HT1080 (cell line): ENCODE data around the gene TMEM176B. TPM values are rescaled to one million over a fixed set of nuclear protein-coding genes. Genes with fewer than 3 reads are reported as not detected.

Experiments
- DNase-seq: peaks from one replicate; pipeline ENCODE4 v3.0.0-alpha.2; 2015; ENCODE audit warnings: low read depth
- total RNA-seq: library from RNA; depleted of rRNA; stranded (reverse); fragments of >200 nt; shearing (Covaris generic); gene quantifications from 2 replicates; pipeline ENCODE4 v1.2.3, GENCODE V29; 2014; rRNA removed

TMEM176B gene
- total RNA-seq, 1 experiment from 2014 or later: not detected

DNA sequence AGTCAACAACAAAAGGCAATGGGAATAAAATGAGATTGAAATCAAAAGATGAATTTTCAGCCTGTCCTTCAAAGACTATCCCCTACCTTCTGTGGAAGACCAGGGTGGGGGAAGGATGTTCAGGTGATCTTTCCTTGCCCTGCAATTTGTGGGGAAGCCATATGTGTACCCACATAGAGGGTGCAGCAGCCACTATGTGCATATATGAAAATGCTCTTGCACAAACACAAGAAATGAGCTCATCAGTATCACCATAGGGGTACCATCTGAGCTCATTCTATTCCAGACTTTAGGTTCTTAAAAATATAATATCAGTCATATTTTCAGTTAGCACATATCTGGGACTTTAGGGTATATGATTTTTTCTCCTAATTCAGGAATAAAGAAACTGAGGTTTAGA is 45.2 kb downstream of the TMEM176B start:
- DNase-seq: no peak

GRCh38 chr7:150753826-150754603 is 46.1 kb downstream of the TMEM176B start:
- peak; percentile 49 for DNase-seq

DNA sequence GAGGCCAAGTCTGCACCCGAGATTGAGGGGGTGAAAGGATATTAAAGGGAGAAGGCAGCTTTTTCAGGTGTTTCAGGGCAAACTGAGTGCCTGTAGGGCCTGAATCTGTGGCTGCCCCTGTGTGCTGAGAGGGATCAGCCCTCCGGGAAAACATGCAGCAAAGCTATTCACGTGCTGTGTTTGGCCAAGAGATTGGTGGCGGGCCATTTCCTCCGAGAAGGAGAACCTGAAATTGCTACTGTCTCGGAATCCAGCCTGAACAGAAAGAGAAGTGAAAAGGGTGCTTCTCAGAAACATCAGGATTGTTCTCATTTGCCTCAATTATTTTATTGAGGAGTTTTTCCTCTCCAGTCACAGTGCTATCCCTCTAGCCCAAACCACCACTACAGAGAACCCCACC is 46.9 kb downstream of the TMEM176B start:
- no peak for DNase-seq

GRCh38 chr7:150751702-150752101 is 48.5 kb downstream of the TMEM176B start:
- DNase-seq: no peak

GRCh38 chr7:150748376-150748775 is 51.8 kb downstream of the TMEM176B start:
- no peak for DNase-seq

DNA sequence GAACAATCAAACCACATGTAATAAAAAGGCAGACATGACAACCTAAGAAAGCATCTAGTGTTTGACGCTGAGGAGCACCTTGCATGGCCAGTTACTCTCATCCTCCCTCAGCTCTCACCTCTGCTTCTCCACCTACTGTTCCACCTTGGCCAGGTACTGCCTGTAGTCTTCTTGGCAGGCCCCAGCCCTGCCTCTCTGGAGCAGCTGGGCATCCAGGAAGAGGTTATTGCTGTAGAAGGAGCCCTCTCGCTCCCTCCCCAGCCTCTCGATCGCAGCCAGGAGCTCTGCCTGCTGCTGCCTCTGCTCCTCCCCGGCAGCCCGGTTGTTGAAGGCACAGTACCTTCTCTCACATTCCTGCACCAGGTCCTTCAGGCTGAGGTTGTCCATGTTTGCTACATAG is 53.2 kb downstream of the TMEM176B start:
- DNase-seq: no peak

DNA sequence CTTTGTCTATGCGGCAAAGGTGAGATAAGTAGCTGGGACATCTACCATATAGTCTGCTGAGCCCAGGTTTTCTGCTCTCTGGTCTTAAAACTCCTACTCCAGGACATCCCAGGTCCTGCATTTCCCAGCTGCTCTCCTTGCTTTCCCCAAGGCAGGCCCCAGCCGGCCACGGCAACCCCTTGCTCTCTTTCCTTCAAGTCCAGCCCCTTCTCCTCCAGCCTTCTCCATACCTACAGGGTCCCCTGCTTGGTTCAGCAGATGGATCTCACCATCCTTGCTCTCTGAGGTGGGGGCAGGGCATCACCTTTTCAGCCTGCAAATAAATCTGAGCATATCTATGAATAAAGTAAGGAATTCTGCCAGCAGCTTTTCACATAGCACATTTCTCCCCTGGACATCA is 54.3 kb downstream of the TMEM176B start:
- DNase-seq: no peak

DNA sequence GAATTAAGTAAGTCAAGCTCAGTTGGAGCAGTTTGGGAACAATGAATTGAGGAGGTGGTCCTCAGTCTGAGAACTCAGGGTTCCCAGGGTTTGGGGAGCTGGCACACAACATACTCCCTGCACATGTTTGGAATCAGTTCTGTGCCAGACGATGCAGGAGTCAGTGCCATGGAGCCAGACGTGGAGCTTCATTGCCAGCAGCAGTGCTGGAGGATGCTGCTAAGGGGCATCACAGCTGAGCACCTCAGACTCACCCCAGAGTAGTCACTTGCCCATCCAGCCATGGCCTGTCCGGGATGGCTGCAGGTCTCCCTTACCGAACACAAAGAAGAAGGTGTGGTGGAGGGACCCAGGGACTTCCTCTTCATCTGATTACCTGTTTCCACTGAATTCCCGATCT is 55.1 kb downstream of the TMEM176B start:
- no peak for DNase-seq

- DNase-seq: no peak
These were observed 56.0 kb downstream of the TMEM176B start for GRCh38 chr7:150744041-150744656.

DNA sequence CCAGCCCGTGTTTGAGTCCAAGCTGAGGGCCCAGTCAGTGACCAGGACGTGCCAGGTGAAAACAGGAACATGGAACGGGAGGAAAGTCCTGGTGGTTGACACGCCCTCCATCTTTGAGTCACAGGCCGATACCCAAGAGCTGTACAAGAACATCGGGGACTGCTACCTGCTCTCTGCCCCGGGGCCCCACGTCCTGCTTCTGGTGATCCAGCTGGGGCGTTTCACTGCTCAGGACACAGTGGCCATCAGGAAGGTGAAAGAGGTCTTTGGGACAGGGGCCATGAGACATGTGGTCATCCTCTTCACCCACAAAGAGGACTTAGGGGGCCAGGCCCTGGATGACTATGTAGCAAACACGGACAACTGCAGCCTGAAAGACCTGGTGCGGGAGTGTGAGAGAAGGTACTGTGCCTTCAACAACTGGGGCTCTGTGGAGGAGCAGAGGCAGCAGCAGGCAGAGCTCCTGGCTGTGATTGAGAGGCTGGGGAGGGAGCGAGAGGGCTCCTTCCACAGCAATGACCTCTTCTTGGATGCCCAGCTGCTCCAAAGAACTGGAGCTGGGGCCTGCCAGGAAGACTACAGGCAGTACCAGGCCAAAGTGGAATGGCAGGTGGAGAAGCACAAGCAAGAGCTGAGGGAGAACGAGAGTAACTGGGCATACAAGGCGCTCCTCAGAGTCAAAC is 57.7 kb downstream of the TMEM176B start:
- DNase-seq: no peak

Other genes with a start within 250 kb of the TMEM176B start
- gene GIMAP4, start 233.0 kb downstream of the TMEM176B start, total RNA-seq: not detected in 2 replicates
- 1.4 and 1.6 TPM in 2 replicates for gene GIMAP6, start 168.0 kb downstream of the TMEM176B start, total RNA-seq
- gene GIMAP2, start 114.7 kb downstream of the TMEM176B start, total RNA-seq: 3.4 and 5.7 TPM in 2 replicates
- gene GIMAP1, start 83.8 kb downstream of the TMEM176B start, total RNA-seq: not detected in 2 replicates
- gene GIMAP5, start 62.9 kb downstream of the TMEM176B start, total RNA-seq: 0.97 and 1.2 TPM in 2 replicates
- not detected in 2 replicates for gene TMEM176A, start 405 bp upstream of the TMEM176B start, total RNA-seq
- not detected in 2 replicates for gene AOC1, start 52.2 kb upstream of the TMEM176B start, total RNA-seq
- 0.34 and 0.47 TPM in 2 replicates for gene KCNH2, start 178.0 kb upstream of the TMEM176B start, total RNA-seq
- gene NOS3, start 190.7 kb upstream of the TMEM176B start, total RNA-seq: 71.5 and 94.6 TPM in 2 replicates
- gene ATG9B, start 224.1 kb upstream of the TMEM176B start, total RNA-seq: not detected in 2 replicates
- gene ABCB8, start 228.1 kb upstream of the TMEM176B start, total RNA-seq: 29.4 and 37.0 TPM in 2 replicates
- 0.45 TPM in 1 of 2 replicates, not detected in the other for gene ASIC3, start 248.2 kb upstream of the TMEM176B start, total RNA-seq